ENCODE results near the gene KLF8.

KLF8 gene

DNA sequence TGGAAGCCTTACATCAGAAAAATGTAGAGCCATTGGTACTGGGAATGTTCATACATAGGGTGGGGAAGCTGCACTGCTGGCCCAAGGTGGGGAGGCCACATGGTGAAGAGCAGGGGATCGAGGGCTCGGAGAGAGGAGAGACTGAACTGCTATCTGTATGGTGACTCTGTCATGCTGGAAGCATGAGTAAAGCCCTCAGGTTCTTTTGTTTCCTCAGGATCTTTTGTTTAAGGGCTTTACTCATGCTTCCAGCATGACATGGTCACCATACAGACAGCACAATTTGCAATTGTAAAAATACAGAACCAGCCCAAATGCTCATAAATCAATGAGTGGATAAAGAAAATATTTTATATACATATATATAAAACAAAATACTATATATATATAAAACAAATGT is 78.4 kb downstream of the KLF8 start:
- DNase-seq (ENCODE audit: low spot score), result no peak

GRCh38 chrX:56313308-56313707 is 81.2 kb downstream of the KLF8 start:
- no peak for DNase-seq (ENCODE audit: low spot score)

GRCh38 chrX:56314334-56314733 is 82.2 kb downstream of the KLF8 start:
- no peak for DNase-seq (ENCODE audit: low spot score)

DNA sequence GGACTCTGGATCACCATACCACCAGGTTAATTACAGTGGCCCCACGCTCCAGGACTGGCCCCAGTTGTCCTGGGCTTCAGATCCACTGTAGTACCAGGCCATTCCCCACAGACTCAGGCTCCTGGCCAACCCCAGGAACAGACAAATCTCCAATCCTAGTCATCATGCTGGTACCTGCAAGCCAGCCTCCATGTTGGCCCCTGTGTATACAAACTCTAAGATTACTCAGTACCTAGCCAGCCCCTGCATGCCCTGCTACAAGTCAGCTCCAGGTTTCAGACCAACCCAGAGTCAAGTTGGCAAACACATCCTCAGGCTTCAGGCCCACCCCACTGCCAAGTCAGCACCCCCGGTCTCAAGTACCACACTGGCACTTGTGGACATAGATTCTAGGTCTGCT is 85.9 kb downstream of the KLF8 start:
- DNase-seq (ENCODE audit: low spot score), result no peak

DNA sequence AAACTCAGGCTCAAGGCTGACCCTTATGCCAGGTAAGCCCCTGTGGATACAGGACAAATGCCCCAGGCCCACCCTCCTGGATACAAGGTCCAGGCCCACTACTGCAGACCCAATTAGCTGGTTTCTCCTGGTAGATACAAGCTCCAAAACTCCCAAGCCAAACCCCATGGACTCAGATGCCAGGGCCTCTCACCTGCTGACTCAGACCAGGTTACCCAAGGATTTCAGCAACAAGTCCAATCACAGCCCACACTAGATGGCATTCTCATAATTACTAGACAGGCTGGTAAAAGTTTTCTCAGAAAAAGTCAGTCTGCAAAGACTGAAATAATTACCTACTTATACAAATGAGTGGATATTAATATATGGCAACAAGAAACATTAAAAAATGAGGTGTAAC is 87.0 kb downstream of the KLF8 start:
- no peak for DNase-seq (ENCODE audit: low spot score)
